ENCODE data around the gene TSN. TPM values are rescaled to one million over a fixed set of nuclear protein-coding genes. Genes with fewer than 3 reads are reported as not detected.

Gene TSN
- total and polyA plus RNA-seq, 9 of the 15 experiments (the other 6 are each of a cell fraction or from before 2014, with no cell fraction given), result 63.2 to 152 (median 95.2) TPM

GRCh38 chr2:121791290-121791689, 35.8 kb downstream of the TSN start:
- no peak for DNase-seq (ENCODE audit: extremely low read depth in 1 of 4, low spot score in 3 of 4)
- Histone ChIP-seq H3K4me1 (replicated peaks in 1 of 2; ENCODE audit: control insufficient read depth in 2 of 2, insufficient read depth in 2 of 2, low read length in 2 of 2) (no peaks in the 10 kb centered on the region), H3K36me3 (ENCODE audit: control insufficient read depth, insufficient read depth, low read length) (no peaks in the 10 kb centered on the region), H3K9me3 (replicated peaks; ENCODE audit: control insufficient read depth, insufficient read depth, low read depth, low read length) (peaks cover 5% of the 10 kb centered on the region), H4K20me1 (replicated peaks; ENCODE audit: control insufficient read depth, insufficient read depth, low read length) (no peaks in the 10 kb centered on the region), H3K4me3 (no peak overlapping the region), H3K27me3 (ENCODE audit: control insufficient read depth in 2 of 2, insufficient read depth in 2 of 2, low read length in 2 of 2) (peaks cover 23 to 36% of the 10 kb centered on the region in 2 experiments), H3K4me2 (ENCODE audit: insufficient read depth, low read length) (no peak overlapping the region), H3K27ac (ENCODE audit: extremely low read depth, low read depth, low read length) (no peak overlapping the region), H3K9me1 (ENCODE audit: control insufficient read depth, insufficient read depth, low read length) (no peaks in the 10 kb centered on the region), H3K9ac (ENCODE audit: insufficient read depth in 1 of 2, low read depth in 2 of 2, low read length in 2 of 2) (no peak overlapping the region), H2AFZ (ENCODE audit: low read depth, low read length) (no peak overlapping the region), H3K79me2 (ENCODE audit: control insufficient read depth, insufficient read depth, low read length) (no peaks in the 10 kb centered on the region)
- 0% methylated on average over 3 of the region's 3 CpGs for WGBS (ENCODE audit: insufficient coverage, low coverage, missing lambda C conversion rate)
- no peak for FAIRE-seq
- ChIA-PET POLR2A (interaction anchor here (1.0 kb wide), 1 partner anchor 27 kb away, joined by 3 read pairs; no protein-coding TSS in a partner anchor), CTCF (ENCODE audit: low intra/inter-chr PET ratio) (no interaction called here)
- in situ Hi-C loops (cut with MboI), result loop anchor here (25.0 kb wide), 1 partner anchor 704 kb away; no protein-coding TSS in a partner anchor
- no peak for ATAC-seq
- no TSS peak for BruUV-seq (replicated peaks)
- intact Hi-C loops (cut with micrococcal nuclease), result no loop called here
- TF ChIP-seq ZNF23 (CRISPR knock-in tag; IDR thresholded peaks at IDR 0.05) (no peak), NCOA1 (IDR thresholded peaks at IDR 0.05; ENCODE audit: low read depth) (no peak), MAFG (tag; conservative IDR thresholded peaks at IDR 0.05) (no peak), ZBTB49 (CRISPR knock-in tag; IDR thresholded peaks at IDR 0.05; ENCODE audit: borderline replicate concordance) (no peak), FOXJ3 (CRISPR knock-in tag; IDR thresholded peaks at IDR 0.05) (no peak), MXD1 (CRISPR knock-in tag; IDR thresholded peaks at IDR 0.05; ENCODE audit: borderline replicate concordance, poor library complexity, severe bottlenecking) (no peak), ARNT (IDR thresholded peaks at IDR 0.05) (no peak), ZNF79 (CRISPR knock-in tag; IDR thresholded peaks at IDR 0.05; ENCODE audit: low read depth) (no peak)
